ENCODE data around the gene SAFB. TPM values are rescaled to one million over a fixed set of nuclear protein-coding genes. Genes with fewer than 3 reads are reported as not detected.

Gene SAFB
- total RNA-seq, 2 experiments from 2014 or later: 68.9 to 177 TPM

GRCh38 chr19:5578097-5578846, 44.6 kb upstream of the SAFB start:
- H4K20me1 ChIP-seq (ENCODE audit: insufficient read depth, low read length): no peaks in the 10 kb centered on the region
- POLR2A ChIA-PET: no interaction called here
- H3K27ac ChIP-seq (ENCODE audit: low read depth, low read length, poor library complexity, severe bottlenecking): no peak overlapping the region
- H3K79me2 ChIP-seq (ENCODE audit: insufficient read depth, low read depth, low read length): no peaks in the 10 kb centered on the region
- H3K9me3 ChIP-seq (ENCODE audit: low read length): no peaks in the 10 kb centered on the region
- no peak overlapping the region; the same call in 1 of the 2 replicates for H3K4me2 ChIP-seq (ENCODE audit: low read length)
- no peak for TF ChIP-seq EZH2phosphoT487 (IDR thresholded peaks at IDR 0.05; ENCODE audit: borderline replicate concordance, low read depth, low read length)
- TF ChIP-seq, protein P1, sequence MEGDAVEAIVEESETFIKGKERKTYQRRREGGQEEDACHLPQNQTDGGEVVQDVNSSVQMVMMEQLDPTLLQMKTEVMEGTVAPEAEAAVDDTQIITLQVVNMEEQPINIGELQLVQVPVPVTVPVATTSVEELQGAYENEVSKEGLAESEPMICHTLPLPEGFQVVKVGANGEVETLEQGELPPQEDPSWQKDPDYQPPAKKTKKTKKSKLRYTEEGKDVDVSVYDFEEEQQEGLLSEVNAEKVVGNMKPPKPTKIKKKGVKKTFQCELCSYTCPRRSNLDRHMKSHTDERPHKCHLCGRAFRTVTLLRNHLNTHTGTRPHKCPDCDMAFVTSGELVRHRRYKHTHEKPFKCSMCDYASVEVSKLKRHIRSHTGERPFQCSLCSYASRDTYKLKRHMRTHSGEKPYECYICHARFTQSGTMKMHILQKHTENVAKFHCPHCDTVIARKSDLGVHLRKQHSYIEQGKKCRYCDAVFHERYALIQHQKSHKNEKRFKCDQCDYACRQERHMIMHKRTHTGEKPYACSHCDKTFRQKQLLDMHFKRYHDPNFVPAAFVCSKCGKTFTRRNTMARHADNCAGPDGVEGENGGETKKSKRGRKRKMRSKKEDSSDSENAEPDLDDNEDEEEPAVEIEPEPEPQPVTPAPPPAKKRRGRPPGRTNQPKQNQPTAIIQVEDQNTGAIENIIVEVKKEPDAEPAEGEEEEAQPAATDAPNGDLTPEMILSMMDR (conservative IDR thresholded peaks at IDR 0.05; ENCODE audit: low read length): peak; percentile 94
- peaks cover 3% of the 10 kb centered on the region; the same call in 1 of the 2 replicates for H3K36me3 ChIP-seq (ENCODE audit: insufficient read depth, low read length)
- no peaks in the 10 kb centered on the region for H3K9me2 ChIP-seq (ENCODE audit: insufficient read depth, low read length)
- BruUV-seq (replicated peaks): no TSS peak
- no peaks in the 10 kb centered on the region for H3K4me1 ChIP-seq (ENCODE audit: insufficient read depth, low read length, poor library complexity, severe bottlenecking)
- H2AFZ ChIP-seq (ENCODE audit: low read length): 0 out of 2 replicates have a peak overlapping the region, but pooled peaks have one; percentile 51
- no peak overlapping the region for H3K4me3 ChIP-seq (ENCODE audit: low read depth, low read length, poor library complexity, severe bottlenecking)
- DNase-seq (ENCODE audit: low spot score): peak; percentile 70
- CTCF ChIA-PET (ENCODE audit: unreplicated experiment): no interaction called here
- intact Hi-C loops (cut with micrococcal nuclease; ENCODE audit: unreplicated experiment): no loop called here

GRCh38 chr19:5579286-5579685, 43.6 kb upstream of the SAFB start:
- Histone ChIP-seq H3K27ac (ENCODE audit: low read depth, low read length, poor library complexity, severe bottlenecking) (no peak overlapping the region), H3K36me3 (ENCODE audit: insufficient read depth, low read length) (peaks cover 9% of the 10 kb centered on the region; the same call in 1 of the 2 replicates), H3K9me3 (ENCODE audit: low read length) (no peaks in the 10 kb centered on the region), H3K79me2 (ENCODE audit: insufficient read depth, low read depth, low read length) (no peaks in the 10 kb centered on the region), H3K4me2 (ENCODE audit: low read length) (no peak overlapping the region), H2AFZ (ENCODE audit: low read length) (no peak overlapping the region), H3K4me1 (ENCODE audit: insufficient read depth, low read length, poor library complexity, severe bottlenecking) (no peaks in the 10 kb centered on the region), H3K9me2 (ENCODE audit: insufficient read depth, low read length) (no peaks in the 10 kb centered on the region), H3K4me3 (ENCODE audit: low read depth, low read length, poor library complexity, severe bottlenecking) (no peak overlapping the region), H4K20me1 (ENCODE audit: insufficient read depth, low read length) (no peaks in the 10 kb centered on the region)
- no TSS peak for BruUV-seq (replicated peaks)
- DNase-seq (ENCODE audit: low spot score): no peak
- TF ChIP-seq, protein P1 (conservative IDR thresholded peaks at IDR 0.05; ENCODE audit: low read length): no peak
- no peak for TF ChIP-seq EZH2phosphoT487 (IDR thresholded peaks at IDR 0.05; ENCODE audit: borderline replicate concordance, low read depth, low read length)
- ChIA-PET POLR2A (no interaction called here), CTCF (ENCODE audit: unreplicated experiment) (no interaction called here)
- intact Hi-C loops (cut with micrococcal nuclease; ENCODE audit: unreplicated experiment): no loop called here

GRCh38 chr19:5579697-5580096, 43.2 kb upstream of the SAFB start:
- no peak overlapping the region for H2AFZ ChIP-seq (ENCODE audit: low read length)
- no TSS peak for BruUV-seq (replicated peaks)
- no peak overlapping the region for H3K4me3 ChIP-seq (ENCODE audit: low read depth, low read length, poor library complexity, severe bottlenecking)
- DNase-seq (ENCODE audit: low spot score): no peak
- ChIA-PET POLR2A (interaction anchor here (0.6 kb wide), 2 partner anchors 9 to 417 kb away, joined by 3 to 4 read pairs; no protein-coding TSS in a partner anchor), CTCF (ENCODE audit: unreplicated experiment) (no interaction called here)
- no peaks in the 10 kb centered on the region for H3K79me2 ChIP-seq (ENCODE audit: insufficient read depth, low read depth, low read length)
- H3K9me3 ChIP-seq (ENCODE audit: low read length): no peaks in the 10 kb centered on the region
- no peaks in the 10 kb centered on the region for H3K9me2 ChIP-seq (ENCODE audit: insufficient read depth, low read length)
- H4K20me1 ChIP-seq (ENCODE audit: insufficient read depth, low read length): no peaks in the 10 kb centered on the region
- no peak overlapping the region for H3K27ac ChIP-seq (ENCODE audit: low read depth, low read length, poor library complexity, severe bottlenecking)
- no peaks in the 10 kb centered on the region for H3K4me1 ChIP-seq (ENCODE audit: insufficient read depth, low read length, poor library complexity, severe bottlenecking)
- H3K4me2 ChIP-seq (ENCODE audit: low read length): no peak overlapping the region
- H3K36me3 ChIP-seq (ENCODE audit: insufficient read depth, low read length): peaks cover 12% of the 10 kb centered on the region; the same call in 1 of the 2 replicates
- TF ChIP-seq, protein P1 (conservative IDR thresholded peaks at IDR 0.05; ENCODE audit: low read length): no peak
- no peak for TF ChIP-seq EZH2phosphoT487 (IDR thresholded peaks at IDR 0.05; ENCODE audit: borderline replicate concordance, low read depth, low read length)
- intact Hi-C loops (cut with micrococcal nuclease; ENCODE audit: unreplicated experiment): no loop called here

All from OCI-LY7 (cell line).